ENCODE data around the gene MYO3B. TPM values are rescaled to one million over a fixed set of nuclear protein-coding genes. Genes with fewer than 3 reads are reported as not detected.
"Not testable (repeated sequence)": the region's sequence is repeated elsewhere in the genome, so short reads cannot be mapped to it uniquely, and the experiment has no call there.

The MYO3B gene
- total RNA-seq, 1 donor, result 0.09 TPM

DNA sequence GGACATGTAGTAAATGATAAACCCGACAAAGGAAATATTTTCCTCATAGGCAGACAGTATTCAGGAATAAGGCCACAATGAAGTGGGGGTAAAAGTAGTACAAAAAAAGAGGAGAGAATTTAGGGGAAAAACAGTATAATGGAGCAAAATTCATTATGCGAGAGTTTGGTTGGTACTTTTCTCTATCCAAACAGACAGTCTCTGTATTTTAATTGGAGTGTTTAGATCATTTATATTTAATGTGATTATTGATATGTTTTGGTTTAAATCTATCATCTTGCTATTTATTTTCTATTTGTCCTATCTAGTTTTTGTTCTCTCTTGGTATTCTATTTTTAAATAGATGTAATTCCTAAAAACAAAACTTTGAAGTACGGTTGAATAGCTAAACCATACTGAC, 366.9 kb downstream of the MYO3B start:
- TF ChIP-seq, protein P1, sequence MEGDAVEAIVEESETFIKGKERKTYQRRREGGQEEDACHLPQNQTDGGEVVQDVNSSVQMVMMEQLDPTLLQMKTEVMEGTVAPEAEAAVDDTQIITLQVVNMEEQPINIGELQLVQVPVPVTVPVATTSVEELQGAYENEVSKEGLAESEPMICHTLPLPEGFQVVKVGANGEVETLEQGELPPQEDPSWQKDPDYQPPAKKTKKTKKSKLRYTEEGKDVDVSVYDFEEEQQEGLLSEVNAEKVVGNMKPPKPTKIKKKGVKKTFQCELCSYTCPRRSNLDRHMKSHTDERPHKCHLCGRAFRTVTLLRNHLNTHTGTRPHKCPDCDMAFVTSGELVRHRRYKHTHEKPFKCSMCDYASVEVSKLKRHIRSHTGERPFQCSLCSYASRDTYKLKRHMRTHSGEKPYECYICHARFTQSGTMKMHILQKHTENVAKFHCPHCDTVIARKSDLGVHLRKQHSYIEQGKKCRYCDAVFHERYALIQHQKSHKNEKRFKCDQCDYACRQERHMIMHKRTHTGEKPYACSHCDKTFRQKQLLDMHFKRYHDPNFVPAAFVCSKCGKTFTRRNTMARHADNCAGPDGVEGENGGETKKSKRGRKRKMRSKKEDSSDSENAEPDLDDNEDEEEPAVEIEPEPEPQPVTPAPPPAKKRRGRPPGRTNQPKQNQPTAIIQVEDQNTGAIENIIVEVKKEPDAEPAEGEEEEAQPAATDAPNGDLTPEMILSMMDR (IDR thresholded peaks at IDR 0.05; ENCODE audit: insufficient read depth, low read length), result no peak
- no peak overlapping the region for H3K4me3 ChIP-seq (ENCODE audit: low read depth, low read length)
- no peak for DNase-seq (ENCODE audit: low read depth)

DNA sequence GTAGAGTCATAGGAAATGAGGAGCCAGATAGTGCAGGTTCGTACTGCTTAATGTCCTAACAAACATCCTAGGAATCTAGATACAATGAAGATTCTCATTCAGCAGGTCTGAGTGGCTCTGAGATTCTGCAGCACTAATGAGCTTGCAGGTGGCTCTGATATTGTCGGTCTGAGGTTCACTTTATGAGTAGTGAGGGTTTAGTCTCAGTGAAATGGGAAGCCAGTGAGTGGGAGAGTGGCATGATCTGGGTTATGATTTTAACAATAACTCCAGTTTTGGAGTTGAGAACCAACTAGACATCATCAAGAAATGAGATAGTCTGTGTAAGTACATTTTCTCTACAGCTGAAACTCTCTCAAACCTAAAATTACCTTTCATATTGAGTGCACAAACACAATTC, 370.4 kb downstream of the MYO3B start:
- TF ChIP-seq, protein P1 (IDR thresholded peaks at IDR 0.05; ENCODE audit: insufficient read depth, low read length), result no peak
- DNase-seq (ENCODE audit: low read depth), result no peak

DNA sequence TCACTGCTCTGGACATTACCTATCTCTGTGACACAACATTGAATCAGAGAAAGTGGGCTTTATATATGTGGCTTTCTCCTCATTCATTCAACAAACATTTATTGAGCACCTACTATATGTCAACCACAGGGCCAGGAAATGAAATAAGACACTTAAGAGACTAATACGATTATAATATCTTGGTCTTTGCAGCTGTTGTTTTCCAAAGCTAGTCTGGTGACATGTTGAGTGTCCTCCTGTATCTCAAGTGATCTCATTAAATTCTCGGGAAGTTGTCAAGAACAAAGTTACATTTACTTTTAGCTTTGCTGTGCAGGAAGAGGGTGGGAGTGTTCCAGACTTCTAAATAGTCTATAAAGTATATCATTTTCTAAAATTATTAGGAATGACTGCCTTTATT, 372.6 kb downstream of the MYO3B start:
- H3K4me3 ChIP-seq (ENCODE audit: low read depth, low read length), result no peak overlapping the region
- TF ChIP-seq, protein P1 (IDR thresholded peaks at IDR 0.05; ENCODE audit: insufficient read depth, low read length), result no peak
- DNase-seq (ENCODE audit: low read depth), result no peak

More for the DNA sequence above, 370.4 kb downstream of the MYO3B start:
- no peak overlapping the region for H3K4me3 ChIP-seq (ENCODE audit: low read depth, low read length)

DNA sequence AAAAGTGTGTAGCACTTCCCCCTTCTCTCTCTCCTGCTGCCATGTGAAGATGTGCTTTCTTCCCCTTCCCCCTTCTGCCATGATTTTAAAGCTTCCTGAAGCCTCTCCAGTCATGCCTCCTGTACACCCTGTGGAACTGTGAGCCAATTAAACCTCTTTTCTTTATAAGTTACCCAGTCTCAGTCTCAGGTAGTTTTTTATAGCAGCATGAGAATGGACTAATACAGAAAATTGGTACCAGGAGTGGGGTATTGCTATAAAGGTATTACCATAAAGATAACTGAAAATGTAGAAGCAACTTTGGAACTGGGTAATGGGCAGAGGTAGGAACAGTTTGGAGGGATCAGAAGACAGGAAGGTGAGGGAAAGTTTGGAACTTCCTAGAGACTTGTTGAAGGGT, 374.0 kb downstream of the MYO3B start:
- not testable (repeated sequence) for DNase-seq (ENCODE audit: low read depth); H3K4me3 ChIP-seq (ENCODE audit: low read depth, low read length)

DNA sequence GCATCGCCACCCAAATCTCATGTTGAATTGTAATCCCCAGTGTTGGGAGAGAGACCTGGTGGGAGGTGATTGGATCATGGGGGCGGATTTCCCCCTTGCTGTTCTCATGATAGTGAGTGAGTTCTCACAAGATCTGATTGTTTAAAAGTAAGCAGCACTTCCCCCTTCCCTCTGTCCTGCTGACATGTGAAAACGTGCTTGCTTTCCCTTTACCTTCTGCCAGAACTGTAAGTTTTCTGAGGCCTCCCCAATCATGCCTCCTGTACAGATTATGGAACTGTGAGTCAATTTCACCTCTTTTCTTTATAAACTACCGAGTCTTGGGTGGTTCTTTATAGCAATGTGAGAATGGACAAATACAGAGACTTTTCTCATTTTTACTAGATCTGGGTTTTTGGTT, 375.8 kb downstream of the MYO3B start:
- DNase-seq (ENCODE audit: low read depth), result no peak
- H3K4me3 ChIP-seq (ENCODE audit: low read depth, low read length), result no peak overlapping the region
- TF ChIP-seq, protein P1 (IDR thresholded peaks at IDR 0.05; ENCODE audit: insufficient read depth, low read length), result no peak

DNA sequence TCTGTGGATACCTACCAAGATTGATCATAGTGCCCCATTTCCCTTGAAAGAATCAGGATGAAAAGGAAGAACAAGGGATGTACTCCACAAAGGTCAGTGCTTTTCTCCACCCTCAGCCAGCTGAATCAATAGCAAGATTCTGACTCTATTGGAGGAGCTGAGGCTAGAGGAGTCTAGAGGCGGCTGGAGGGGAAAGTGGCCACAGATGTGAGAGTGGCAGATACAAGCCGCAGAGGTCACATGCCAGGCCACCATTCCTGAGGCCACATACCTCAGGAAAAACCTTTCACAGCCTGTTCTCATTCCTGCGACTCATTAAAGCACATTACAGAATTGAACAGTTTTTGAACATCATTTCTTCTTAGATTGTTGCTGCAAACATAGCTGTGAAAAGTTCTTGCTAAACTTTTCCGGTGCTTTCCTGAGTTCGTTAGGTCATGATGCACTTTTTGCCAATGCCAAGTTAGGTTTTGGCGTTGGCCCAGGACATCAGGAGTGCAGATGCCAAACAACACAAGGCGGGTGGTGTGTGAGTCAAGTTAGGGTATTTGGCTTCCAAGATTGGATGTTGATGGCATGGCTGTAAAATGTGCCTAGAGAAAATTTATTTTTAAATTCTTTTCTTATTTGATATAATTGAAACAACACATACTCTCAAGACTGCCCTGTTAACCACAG, 376.5 kb downstream of the MYO3B start:
- TF ChIP-seq, protein P1 (IDR thresholded peaks at IDR 0.05; ENCODE audit: insufficient read depth, low read length), result no peak
- no peak overlapping the region for H3K4me3 ChIP-seq (ENCODE audit: low read depth, low read length)
- DNase-seq (ENCODE audit: low read depth), result peak; percentile 41

DNA sequence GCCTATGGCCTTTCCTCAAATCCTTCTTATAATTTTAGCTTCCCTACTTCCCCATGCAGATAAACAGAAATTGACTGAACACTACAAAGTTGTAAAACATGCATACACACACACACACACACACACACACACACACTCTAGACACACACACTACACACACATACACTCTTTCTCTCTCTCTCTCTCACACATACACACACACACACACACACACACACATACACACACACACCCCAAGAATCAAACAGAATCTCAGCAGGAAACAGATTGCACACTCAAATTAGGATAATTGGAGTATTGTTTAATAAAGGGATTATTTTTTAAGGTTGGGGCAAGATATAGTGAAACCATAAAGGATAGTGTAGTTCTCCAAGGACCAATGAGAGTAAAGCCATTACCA, 385.0 kb downstream of the MYO3B start:
- TF ChIP-seq, protein P1 (IDR thresholded peaks at IDR 0.05; ENCODE audit: insufficient read depth, low read length), result no peak
- DNase-seq (ENCODE audit: low read depth), result no peak
- H3K4me3 ChIP-seq (ENCODE audit: low read depth, low read length), result no peak overlapping the region

All from fibroblast of the aortic adventitia (primary cell).